MM.1S (cell line): Measurements from ENCODE around the gene ZNF697.
A peak's percentile ranks its signal among the peaks of the same experiment; 100 is the strongest.
"Not testable (repeated sequence)": the region's sequence is repeated elsewhere in the genome, so short reads cannot be mapped to it uniquely, and the experiment has no call there.

ENCODE experiments used
- DNase-seq: peaks from one replicate; pipeline ENCODE4 v3.0.0-alpha.2; 2015
- H2AFZ ChIP-seq: fragments of 300-600 bp; sonication (generic); 2 replicates; pipeline ENCODE4 v1.6.0; 2016; ENCODE audit warnings: antibody characterized with exemption, low read length
- H3F3A ChIP-seq: fragments of 300-600 bp; sonication (generic); 2 replicates; pipeline ENCODE4 v1.6.1; 2016; ENCODE audit warnings: mild to moderate bottlenecking, antibody characterized with exemption, low read length, moderate library complexity, mixed read lengths; ENCODE audit not compliant: insufficient read depth
- H3K27ac ChIP-seq: fragments of 300-600 bp; sonication (generic); 2 replicates; pipeline ENCODE4 v1.5.1; 2016; ENCODE audit warnings: mild to moderate bottlenecking, low read length
- H3K27me3 ChIP-seq: fragments of 300-600 bp; sonication (generic); replicated peaks from 2 replicates; pipeline ENCODE4 v1.6.0; 2016; ENCODE audit warnings: low read length; ENCODE audit not compliant: insufficient read depth
- H3K36me3 ChIP-seq: fragments of 300-600 bp; sonication (generic); replicated peaks from 2 replicates; pipeline ENCODE4 v1.6.1; 2016; ENCODE audit warnings: mild to moderate bottlenecking, low read length, mixed read lengths; ENCODE audit not compliant: insufficient read depth
- H3K4me1 ChIP-seq: fragments of 300-600 bp; sonication (generic); 2 replicates; pipeline ENCODE4 v1.6.1; 2016; ENCODE audit warnings: low read length, mixed read lengths
- H3K4me2 ChIP-seq: fragments of 300-600 bp; sonication (generic); 2 replicates; pipeline ENCODE4 v1.6.0; 2016; ENCODE audit warnings: low read depth, low read length
- H3K4me3 ChIP-seq: fragments of 300-600 bp; sonication (generic); 2 replicates; pipeline ENCODE4 v1.5.1; 2016; ENCODE audit warnings: low read length, mixed read lengths
- H3K79me2 ChIP-seq: fragments of 300-600 bp; sonication (generic); 2 replicates; pipeline ENCODE4 v1.6.1; 2016; ENCODE audit warnings: mixed run types, low read length, mixed read lengths
- H3K9ac ChIP-seq: fragments of 300-600 bp; sonication (generic); 2 replicates; pipeline ENCODE4 v1.6.1; 2016; ENCODE audit warnings: low read length, mixed read lengths
- H3K9me2 ChIP-seq: fragments of 300-600 bp; sonication (generic); replicated peaks from 2 replicates; pipeline ENCODE4 v1.6.1; 2016; ENCODE audit warnings: mild to moderate bottlenecking, low read length, mixed read lengths; ENCODE audit not compliant: insufficient read depth
- H3K9me3 ChIP-seq: fragments of 300-600 bp; sonication (generic); replicated peaks from 2 replicates; pipeline ENCODE4 v1.6.1; 2016; ENCODE audit warnings: mild to moderate bottlenecking, low read length, mixed read lengths; ENCODE audit not compliant: insufficient read depth
- H4K20me1 ChIP-seq: fragments of 300-600 bp; sonication (generic); 2 replicates; pipeline ENCODE4 v1.6.1; 2016; ENCODE audit warnings: mild to moderate bottlenecking, low read length, moderate library complexity, mixed read lengths; ENCODE audit not compliant: insufficient read depth
- EZH2 ChIP-seq: fragments of 300-600 bp; sonication (generic); optimal IDR thresholded peaks from 2 replicates; pipeline ENCODE3; 2017; ENCODE audit warnings: low read depth, mild to moderate bottlenecking, antibody characterized with exemption, low read length, mixed read lengths
- TF ChIP-seq, protein P1 (sequence below): fragments of 300-600 bp; sonication (generic); IDR thresholded peaks from 2 replicates; pipeline ENCODE4 v1.5.1; 2016; ENCODE audit warnings: antibody characterized with exemption, low read length, mixed read lengths

ZNF697 gene

DNA sequence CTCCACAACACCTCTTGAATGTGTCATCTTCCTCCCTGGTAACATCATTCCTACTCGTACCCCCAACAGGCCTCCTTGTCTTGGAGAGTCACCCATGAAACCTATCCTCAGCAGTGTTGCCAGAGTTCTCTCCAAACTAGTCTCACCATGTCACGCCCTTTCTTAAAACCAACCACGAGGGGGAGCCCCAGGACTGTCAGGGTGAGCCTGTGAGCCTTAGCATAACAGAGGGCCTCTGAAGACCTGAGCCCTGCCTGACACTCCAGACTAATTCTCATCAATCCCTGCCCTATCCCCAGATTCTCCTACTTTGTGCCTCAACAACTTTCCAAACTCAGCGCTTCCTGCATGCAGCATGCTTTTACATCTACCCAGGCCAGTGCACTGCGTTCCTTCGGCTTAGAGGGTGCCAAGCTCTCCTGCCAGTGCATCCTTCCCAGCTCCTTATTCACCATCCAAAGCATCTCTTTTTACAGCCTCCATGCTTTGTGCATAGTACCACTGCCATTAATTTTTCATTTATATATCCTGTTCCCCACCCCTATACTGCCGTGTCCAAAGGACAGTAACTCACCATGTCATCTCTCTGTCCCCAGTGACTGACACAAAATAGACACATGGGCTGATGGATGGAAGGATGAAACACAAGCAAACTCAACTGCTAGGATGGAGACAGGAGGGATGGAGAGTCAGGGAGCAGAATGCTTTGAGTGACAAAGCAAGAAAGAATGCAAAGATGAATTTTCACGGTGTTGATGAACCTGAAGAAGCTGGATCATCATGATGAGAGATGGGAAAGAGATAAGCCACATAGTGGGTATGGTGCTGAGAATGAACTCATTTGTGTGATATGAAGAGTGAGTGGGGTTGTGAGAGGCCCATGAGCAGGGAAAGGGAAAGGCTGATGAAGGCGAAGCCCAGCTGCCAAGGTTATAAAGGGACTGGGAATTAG, 34.0 kb downstream of the ZNF697 start:
- H3K9me3 ChIP-seq, result no peaks in the 10 kb centered on the region
- no peak overlapping the region for H3K4me3 ChIP-seq
- H3K36me3 ChIP-seq, result no peaks in the 10 kb centered on the region
- H3K9ac ChIP-seq, result no peak overlapping the region
- H3K27ac ChIP-seq, result no peak overlapping the region
- H2AFZ ChIP-seq, result no peak overlapping the region
- no peaks in the 10 kb centered on the region for H4K20me1 ChIP-seq
- DNase-seq, result peak; percentile 61
- no peaks in the 10 kb centered on the region for H3K27me3 ChIP-seq
- no peaks in the 10 kb centered on the region for H3F3A ChIP-seq
- H3K4me2 ChIP-seq, result no peak overlapping the region
- no peaks in the 10 kb centered on the region for H3K79me2 ChIP-seq
- no peaks in the 10 kb centered on the region for H3K4me1 ChIP-seq
- TF ChIP-seq, protein P1, sequence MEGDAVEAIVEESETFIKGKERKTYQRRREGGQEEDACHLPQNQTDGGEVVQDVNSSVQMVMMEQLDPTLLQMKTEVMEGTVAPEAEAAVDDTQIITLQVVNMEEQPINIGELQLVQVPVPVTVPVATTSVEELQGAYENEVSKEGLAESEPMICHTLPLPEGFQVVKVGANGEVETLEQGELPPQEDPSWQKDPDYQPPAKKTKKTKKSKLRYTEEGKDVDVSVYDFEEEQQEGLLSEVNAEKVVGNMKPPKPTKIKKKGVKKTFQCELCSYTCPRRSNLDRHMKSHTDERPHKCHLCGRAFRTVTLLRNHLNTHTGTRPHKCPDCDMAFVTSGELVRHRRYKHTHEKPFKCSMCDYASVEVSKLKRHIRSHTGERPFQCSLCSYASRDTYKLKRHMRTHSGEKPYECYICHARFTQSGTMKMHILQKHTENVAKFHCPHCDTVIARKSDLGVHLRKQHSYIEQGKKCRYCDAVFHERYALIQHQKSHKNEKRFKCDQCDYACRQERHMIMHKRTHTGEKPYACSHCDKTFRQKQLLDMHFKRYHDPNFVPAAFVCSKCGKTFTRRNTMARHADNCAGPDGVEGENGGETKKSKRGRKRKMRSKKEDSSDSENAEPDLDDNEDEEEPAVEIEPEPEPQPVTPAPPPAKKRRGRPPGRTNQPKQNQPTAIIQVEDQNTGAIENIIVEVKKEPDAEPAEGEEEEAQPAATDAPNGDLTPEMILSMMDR, result peak; percentile 52
- no peak for TF ChIP-seq EZH2
- H3K9me2 ChIP-seq, result no peaks in the 10 kb centered on the region

DNA sequence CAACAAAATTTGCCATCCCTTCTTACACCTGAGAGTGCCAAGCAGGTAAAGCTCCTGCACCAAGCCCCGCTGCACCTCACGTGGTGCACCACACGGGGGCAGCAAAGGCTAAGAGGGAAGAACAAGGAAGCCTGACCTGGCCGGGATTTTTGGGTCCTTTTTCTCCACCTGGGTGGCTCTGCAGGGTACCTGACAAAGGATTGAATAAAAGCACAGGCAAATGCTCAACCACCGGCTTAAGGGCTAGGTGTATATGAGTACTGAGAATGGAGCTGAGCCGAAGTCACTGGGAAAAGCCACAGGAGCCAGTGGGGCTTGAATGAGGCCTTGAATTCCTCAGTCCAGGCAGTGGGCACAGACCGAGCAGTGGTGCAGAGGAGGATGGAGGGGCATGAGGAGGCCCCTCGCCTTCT, 36.4 kb downstream of the ZNF697 start:
- peak; percentile 64 for DNase-seq
- no peaks in the 10 kb centered on the region for H3K4me1 ChIP-seq

GRCh38 chr1:119608816-119609215, 39.2 kb downstream of the ZNF697 start:
- H3K27ac ChIP-seq, H3K4me3 ChIP-seq, H3K9me3 ChIP-seq, H3K79me2 ChIP-seq, H3K9me2 ChIP-seq, H2AFZ ChIP-seq, H3F3A ChIP-seq, H3K27me3 ChIP-seq, H3K4me2 ChIP-seq, DNase-seq, H3K4me1 ChIP-seq, H4K20me1 ChIP-seq, H3K36me3 ChIP-seq, H3K9ac ChIP-seq: not testable (repeated sequence)

More for the DNA sequence above, 36.4 kb downstream of the ZNF697 start:
- H3F3A ChIP-seq, result no peaks in the 10 kb centered on the region
- H2AFZ ChIP-seq, result 0 out of 2 replicates have a peak overlapping the region, but pooled peaks have one; percentile 27
- no peaks in the 10 kb centered on the region for H3K79me2 ChIP-seq
- no peak overlapping the region for H3K27ac ChIP-seq
- H3K9me3 ChIP-seq, result no peaks in the 10 kb centered on the region
- no peaks in the 10 kb centered on the region for H4K20me1 ChIP-seq
- H3K36me3 ChIP-seq, result no peaks in the 10 kb centered on the region
- H3K9ac ChIP-seq, result no peak overlapping the region
- H3K27me3 ChIP-seq, result no peaks in the 10 kb centered on the region
- H3K9me2 ChIP-seq, result no peaks in the 10 kb centered on the region
- no peak overlapping the region for H3K4me2 ChIP-seq
- no peak overlapping the region for H3K4me3 ChIP-seq
- TF ChIP-seq, protein P1, result peak; percentile 69
- TF ChIP-seq EZH2, result no peak

DNA sequence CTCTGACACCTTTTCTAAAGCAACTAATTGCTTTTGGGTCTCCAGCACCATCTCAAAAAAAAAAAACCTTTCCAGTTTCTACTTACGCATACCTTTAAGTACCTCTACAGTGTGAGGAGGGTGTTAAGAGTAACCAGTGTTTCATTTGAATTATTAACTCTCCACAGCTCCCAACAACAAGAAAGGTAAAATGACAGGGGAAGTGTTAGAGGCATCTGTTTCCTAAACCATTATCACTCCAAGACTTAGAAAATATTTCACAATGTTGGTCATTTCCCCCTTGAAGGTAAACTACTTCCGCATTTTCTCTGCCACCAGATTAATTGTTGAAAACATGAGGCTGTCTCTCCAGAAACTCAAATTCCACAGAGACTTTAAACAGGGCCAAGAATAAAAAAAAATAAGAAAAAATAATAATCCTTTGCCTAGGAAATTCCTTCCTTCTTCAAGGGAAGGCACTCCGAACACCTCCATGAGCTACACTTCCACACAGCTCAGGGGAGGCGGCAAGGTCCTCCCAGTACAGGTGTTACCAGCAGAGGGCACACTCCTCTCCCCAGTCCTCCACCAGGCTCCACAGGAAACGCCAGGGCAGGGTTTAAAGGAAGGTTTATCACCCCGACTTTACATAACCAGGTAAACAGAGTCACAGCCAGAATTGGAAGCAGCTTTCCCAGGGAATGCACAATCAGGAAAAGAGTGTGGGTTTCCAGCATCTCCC, 40.8 kb downstream of the ZNF697 start:
- H3K9me3 ChIP-seq, H3K36me3 ChIP-seq, H4K20me1 ChIP-seq, H3K27me3 ChIP-seq, H3K4me1 ChIP-seq, H3K27ac ChIP-seq, H3F3A ChIP-seq, H3K9ac ChIP-seq, H3K4me2 ChIP-seq, H3K4me3 ChIP-seq, DNase-seq, H2AFZ ChIP-seq, H3K9me2 ChIP-seq, H3K79me2 ChIP-seq: not testable (repeated sequence)
